ENCODE data around the gene WDR27. TPM values are rescaled to one million over a fixed set of nuclear protein-coding genes. Genes with fewer than 3 reads are reported as not detected.
A peak's percentile ranks its signal among the peaks of the same experiment; 100 is the strongest.

Gene WDR27
- total RNA-seq: 47.6 TPM

GRCh38 chr6:169701954-169702839, at the start of gene WDR27, which contains the start of gene C6orf120:
Gene WDR27, minus strand, starts transcription at chr6:169702029. Its CDS starts 13,024 bp downstream, at chr6:169689005.
Gene C6orf120, plus strand, starts transcription at chr6:169702126. Its CDS starts 334 bp downstream, at chr6:169702460.
- DNase-seq (ENCODE audit: low spot score): peak; percentile 96

GRCh38 chr6:169746556-169746955, 44.7 kb upstream of the WDR27 start:
- DNase-seq (ENCODE audit: low spot score): no peak

GRCh38 chr6:169745405-169745804, 43.6 kb upstream of the WDR27 start:
- DNase-seq (ENCODE audit: low spot score): no peak

- no peak for DNase-seq (ENCODE audit: low spot score)
These were observed 39.5 kb upstream of the WDR27 start for GRCh38 chr6:169741344-169741743.

GRCh38 chr6:169738976-169739529, 37.2 kb upstream of the WDR27 start:
- no peak for DNase-seq (ENCODE audit: low spot score)

GRCh38 chr6:169738204-169738975, 36.6 kb upstream of the WDR27 start:
- DNase-seq (ENCODE audit: low spot score): no peak

- DNase-seq (ENCODE audit: low spot score): no peak
These were observed 28.1 kb upstream of the WDR27 start for GRCh38 chr6:169729961-169730360.

GRCh38 chr6:169726963-169727362, 25.1 kb upstream of the WDR27 start:
- DNase-seq (ENCODE audit: low spot score): no peak

- DNase-seq (ENCODE audit: low spot score): no peak
These were observed 24.2 kb upstream of the WDR27 start for GRCh38 chr6:169726049-169726400.

GRCh38 chr6:169725125-169726048, 23.6 kb upstream of the WDR27 start:
- DNase-seq (ENCODE audit: low spot score): peak; percentile 47

GRCh38 chr6:169724494-169725124, 22.8 kb upstream of the WDR27 start, which contains the start of gene PHF10:
Gene PHF10, minus strand, starts transcription at chr6:169724500. Its CDS starts 569 bp downstream, at chr6:169723931.
- peak; percentile 15 for DNase-seq (ENCODE audit: low spot score)

GRCh38 chr6:169723991-169724493, 22.2 kb upstream of the WDR27 start:
- no peak for DNase-seq (ENCODE audit: low spot score)

GRCh38 chr6:169723200-169723909, 21.5 kb upstream of the WDR27 start:
- peak; percentile 56 for DNase-seq (ENCODE audit: low spot score)

GRCh38 chr6:169722362-169723199, 20.8 kb upstream of the WDR27 start:
- no peak for DNase-seq (ENCODE audit: low spot score)

GRCh38 chr6:169720207-169720855, 18.5 kb upstream of the WDR27 start:
- DNase-seq (ENCODE audit: low spot score): no peak

GRCh38 chr6:169719117-169719516, 17.3 kb upstream of the WDR27 start:
- no peak for DNase-seq (ENCODE audit: low spot score)

GRCh38 chr6:169714595-169714994, 12.8 kb upstream of the WDR27 start:
- DNase-seq (ENCODE audit: low spot score): no peak

GRCh38 chr6:169714178-169714577, 12.3 kb upstream of the WDR27 start:
- DNase-seq (ENCODE audit: low spot score): no peak

All from mucosa of gallbladder (tissue), 1 donor.